ENCODE results near the gene NFATC4.

DNA sequence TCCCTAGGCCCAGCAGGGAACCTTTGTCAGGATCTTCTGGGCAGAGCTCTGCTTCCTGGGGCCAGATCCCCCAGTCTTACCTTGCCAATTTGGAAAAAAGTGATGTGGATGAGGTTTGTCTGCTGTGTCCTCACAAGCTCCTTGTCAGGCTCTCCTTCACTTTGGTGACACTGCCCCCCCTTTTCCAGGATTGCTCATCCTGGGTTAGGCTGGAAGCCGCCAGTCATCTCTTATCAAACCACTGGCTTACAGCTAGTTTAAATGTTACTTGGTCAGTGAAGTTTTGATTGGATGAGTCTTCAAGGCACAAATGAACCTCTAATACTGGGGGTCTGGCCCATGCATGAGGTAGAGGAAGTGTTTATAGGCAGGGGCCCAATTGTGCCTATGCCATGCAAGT lies 46.1 kb downstream of the NFATC4 start:
- TF ChIP-seq POLR2A (IDR thresholded peaks at IDR 0.05; ENCODE audit: low read length) (no peak), GATA1 (IDR thresholded peaks at IDR 0.05; ENCODE audit: low read depth, low read length) (no peak)

Measured in erythroblast (primary cell).